GM13977 (cell line): ENCODE data around the gene GSK3A.

ENCODE experiments used
- DNase-seq: peaks from one replicate; pipeline ENCODE4 v3.0.0; 2012; ENCODE audit warnings: low spot score
- in situ Hi-C: fragments of 300-500 bp; cut with MboI; formaldehyde crosslinking; loops from one replicate; pipeline ENCODE4 v1.12.0; 2022; ENCODE audit warnings: low sequenced_read_pairs, low pct_unique_long_range_greater_than_20kb, mixed read lengths, inconsistent platforms; ENCODE audit not compliant: unreplicated experiment
- TF ChIP-seq, protein P1 (sequence below): IDR thresholded peaks from 2 replicates; pipeline ENCODE4 v1.5.1; 2012; ENCODE audit warnings: mild to moderate bottlenecking, control low read depth; ENCODE audit not compliant: insufficient read depth; ENCODE audit errors: extremely low read depth, missing control alignments

GSK3A gene

DNA sequence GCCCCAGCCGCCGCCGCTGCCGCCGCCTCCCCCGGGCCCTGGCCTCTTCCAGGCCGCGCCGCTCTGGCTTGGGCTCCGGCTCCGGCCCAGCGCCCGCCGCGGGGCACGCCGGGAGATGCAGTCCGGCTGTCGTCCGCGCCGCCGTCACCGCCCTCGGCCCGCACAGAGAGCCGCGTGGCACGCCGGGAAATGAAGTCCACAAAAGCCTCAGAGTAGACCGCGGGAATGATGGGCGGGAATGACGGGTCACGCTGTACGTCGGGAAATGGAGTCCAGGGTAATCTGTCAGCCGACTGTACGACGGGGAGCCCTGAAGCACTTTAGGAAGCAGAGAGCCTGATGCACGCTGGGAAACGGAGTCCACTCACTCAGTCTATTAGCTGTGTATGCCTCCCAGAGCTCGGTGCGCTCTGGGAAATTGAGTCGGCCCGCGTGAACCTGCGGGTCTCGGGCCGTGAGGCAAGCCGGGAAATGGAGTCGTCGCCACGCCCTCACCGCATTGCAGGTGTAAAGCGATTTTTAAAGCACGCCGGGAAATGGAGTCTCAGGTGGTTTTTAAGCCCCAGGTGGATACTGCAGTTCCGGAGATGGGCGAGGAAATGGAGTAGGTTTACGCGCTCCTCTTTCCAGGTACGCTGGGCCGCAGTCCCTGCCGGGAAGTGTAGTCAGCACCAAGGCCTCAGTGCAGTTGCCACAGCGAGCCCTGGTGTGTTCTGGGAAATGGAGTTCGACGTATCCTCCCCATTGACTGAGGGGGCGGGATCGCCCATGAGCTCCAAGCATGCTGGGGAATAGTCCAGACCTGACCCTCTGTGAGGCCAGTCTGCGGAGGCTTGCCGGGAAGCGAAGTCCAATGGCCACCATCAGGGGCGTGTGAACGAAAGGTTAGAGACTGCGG is at the start of gene GSK3A:
TSS of gene GSK3A (minus strand) at position 91 of the 898 bp plus-strand sequence. CDS start 137 bp downstream, outside the sequence.
- TF ChIP-seq, protein P1, sequence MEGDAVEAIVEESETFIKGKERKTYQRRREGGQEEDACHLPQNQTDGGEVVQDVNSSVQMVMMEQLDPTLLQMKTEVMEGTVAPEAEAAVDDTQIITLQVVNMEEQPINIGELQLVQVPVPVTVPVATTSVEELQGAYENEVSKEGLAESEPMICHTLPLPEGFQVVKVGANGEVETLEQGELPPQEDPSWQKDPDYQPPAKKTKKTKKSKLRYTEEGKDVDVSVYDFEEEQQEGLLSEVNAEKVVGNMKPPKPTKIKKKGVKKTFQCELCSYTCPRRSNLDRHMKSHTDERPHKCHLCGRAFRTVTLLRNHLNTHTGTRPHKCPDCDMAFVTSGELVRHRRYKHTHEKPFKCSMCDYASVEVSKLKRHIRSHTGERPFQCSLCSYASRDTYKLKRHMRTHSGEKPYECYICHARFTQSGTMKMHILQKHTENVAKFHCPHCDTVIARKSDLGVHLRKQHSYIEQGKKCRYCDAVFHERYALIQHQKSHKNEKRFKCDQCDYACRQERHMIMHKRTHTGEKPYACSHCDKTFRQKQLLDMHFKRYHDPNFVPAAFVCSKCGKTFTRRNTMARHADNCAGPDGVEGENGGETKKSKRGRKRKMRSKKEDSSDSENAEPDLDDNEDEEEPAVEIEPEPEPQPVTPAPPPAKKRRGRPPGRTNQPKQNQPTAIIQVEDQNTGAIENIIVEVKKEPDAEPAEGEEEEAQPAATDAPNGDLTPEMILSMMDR: no peak
- in situ Hi-C loops: no loop called here
- peak; percentile 93 for DNase-seq

DNA sequence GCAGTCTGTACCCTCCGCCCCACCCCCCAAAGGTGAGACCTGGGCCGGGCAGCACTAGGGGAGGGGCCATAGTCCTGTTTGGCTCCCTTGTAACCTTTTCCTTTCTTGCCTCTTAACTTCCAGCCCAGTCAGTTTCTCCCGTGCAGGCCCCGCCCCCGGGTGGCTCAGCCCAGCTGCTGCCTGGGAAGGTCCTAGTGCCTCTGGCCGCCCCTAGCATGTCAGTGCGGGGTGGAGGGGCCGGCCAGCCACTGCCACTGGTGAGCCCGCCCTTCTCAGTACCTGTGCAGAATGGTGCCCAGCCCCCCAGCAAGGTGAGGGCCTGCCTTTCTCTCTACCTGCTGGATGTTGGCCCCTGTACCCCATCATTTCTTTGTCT is 49.0 kb upstream of the GSK3A start:
- no peak for DNase-seq
- in situ Hi-C loops: loop anchor here (25.0 kb wide), 1 partner anchor 179 kb away; no protein-coding TSS in a partner anchor
- TF ChIP-seq, protein P1: no peak

DNA sequence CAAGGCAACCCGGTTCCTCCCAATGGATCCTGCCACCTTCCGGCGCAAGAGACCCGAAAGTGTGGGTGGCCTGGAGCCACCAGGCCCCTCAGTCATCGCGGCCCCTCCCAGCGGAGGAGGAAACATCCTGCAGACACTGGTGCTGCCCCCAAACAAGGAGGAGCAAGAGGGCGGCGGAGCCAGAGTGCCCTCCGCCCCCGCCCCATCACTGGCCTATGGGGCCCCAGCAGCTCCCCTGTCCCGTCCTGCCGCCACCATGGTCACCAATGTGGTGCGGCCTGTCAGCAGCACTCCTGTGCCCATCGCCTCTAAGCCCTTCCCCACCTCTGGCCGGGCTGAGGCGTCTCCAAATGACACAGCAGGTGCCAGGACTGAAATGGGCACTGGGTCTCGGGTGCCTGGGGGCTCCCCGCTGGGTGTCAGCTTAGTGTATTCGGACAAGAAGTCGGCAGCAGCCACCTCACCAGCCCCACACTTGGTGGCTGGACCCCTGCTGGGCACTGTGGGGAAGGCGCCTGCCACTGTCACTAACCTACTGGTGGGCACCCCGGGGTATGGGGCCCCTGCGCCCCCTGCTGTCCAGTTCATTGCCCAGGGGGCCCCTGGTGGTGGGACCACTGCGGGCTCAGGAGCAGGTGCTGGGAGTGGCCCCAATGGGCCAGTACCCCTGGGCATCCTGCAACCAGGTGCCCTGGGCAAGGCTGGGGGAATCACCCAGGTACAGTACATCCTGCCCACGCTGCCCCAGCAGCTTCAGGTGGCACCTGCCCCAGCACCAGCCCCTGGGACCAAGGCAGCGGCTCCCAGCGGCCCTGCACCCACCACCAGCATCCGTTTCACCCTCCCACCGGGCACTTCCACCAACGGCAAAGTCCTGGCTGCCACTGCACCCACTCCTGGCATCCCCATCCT is 48.4 kb upstream of the GSK3A start:
- in situ Hi-C loops: loop anchor here (25.0 kb wide), 1 partner anchor 178 kb away; no protein-coding TSS in a partner anchor
- TF ChIP-seq, protein P1: peak; percentile 44

DNA sequence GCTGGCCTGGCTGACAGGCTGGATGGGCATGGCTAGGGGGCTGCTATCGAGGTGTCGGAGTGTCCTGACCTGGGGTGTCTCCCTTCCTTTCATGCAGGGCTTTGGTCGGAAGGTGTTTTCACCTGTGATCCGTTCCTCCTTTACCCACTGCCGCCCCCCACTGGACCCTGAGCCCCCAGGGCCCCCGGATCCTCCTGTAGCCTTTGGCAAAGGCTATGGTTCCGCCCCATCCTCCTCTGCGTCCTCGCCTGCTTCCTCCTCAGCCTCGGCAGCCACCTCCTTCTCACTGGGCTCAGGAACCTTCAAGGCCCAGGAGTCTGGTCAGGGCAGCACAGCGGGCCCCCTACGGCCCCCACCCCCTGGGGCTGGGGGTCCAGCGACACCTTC is 47.7 kb upstream of the GSK3A start:
- DNase-seq: no peak
- in situ Hi-C loops: loop anchor here (25.0 kb wide), 1 partner anchor 178 kb away; no protein-coding TSS in a partner anchor
- TF ChIP-seq, protein P1: no peak

More for the DNA sequence above, 48.4 kb upstream of the GSK3A start:
- DNase-seq: no peak

DNA sequence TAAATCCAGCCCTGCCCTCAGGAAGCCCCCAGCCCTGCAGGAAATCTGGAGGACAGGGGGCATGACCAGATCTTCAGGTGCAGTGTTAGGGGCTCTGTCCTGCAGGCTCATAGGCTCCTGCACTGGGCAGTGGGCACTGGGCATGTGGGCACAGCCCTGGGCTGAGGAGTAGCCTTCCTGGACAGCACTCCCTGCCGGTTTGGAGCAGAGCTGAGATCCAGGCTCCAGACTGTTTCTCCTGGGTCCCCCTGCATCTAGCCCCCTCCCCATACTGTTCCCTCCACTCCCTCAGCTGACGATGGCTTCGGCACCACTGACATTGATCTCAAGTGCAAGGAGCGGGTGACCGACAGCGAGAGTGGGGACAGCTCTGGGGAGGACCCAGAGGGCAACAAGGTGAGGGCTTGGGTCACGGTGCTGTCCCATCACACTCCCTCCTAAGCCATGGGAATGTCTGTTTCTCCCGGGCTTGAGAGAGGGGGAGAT is 47.2 kb upstream of the GSK3A start:
- TF ChIP-seq, protein P1: no peak
- in situ Hi-C loops: loop anchor here (25.0 kb wide), 1 partner anchor 177 kb away; no protein-coding TSS in a partner anchor
- no peak for DNase-seq

DNA sequence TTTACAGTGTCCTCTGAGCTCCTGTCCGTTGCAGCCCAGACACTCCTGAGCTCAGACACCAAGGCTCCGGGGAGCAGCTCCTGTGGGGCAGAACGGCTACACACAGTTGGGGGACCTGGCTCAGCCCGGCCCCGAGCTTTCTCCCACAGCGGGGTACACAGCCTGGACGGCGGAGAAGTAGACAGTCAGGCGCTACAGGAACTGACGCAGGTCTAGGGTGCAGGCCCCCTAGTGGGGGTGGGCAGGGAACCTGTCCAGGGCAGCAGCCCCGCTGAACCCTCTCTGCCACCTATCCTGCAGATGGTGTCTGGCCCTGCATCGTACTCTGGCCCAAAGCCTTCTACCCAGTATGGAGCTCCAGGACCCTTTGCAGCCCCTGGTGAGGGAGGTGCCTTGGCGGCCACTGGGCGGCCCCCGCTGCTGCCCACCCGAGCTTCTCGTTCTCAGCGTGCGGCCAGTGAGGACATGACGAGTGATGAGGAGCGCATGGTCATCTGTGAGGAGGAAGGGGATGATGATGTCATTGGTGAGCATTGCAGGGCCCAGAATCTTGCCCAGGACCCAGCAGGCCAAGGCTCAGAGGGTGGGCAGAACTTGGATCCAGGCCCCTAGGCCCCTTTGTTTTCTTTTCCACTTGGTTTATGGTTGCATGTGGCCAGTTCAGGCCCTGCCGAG is 46.6 kb upstream of the GSK3A start:
- TF ChIP-seq, protein P1: no peak
- in situ Hi-C loops: loop anchor here (25.0 kb wide), 1 partner anchor 177 kb away; no protein-coding TSS in a partner anchor
- DNase-seq: no peak
